GM18507 (cell line): Measurements from ENCODE around the gene TMED7.
"Not testable (repeated sequence)": the region's sequence is repeated elsewhere in the genome, so short reads cannot be mapped to it uniquely, and the experiment has no call there.

ENCODE experiments used
- DNase-seq: peaks from one replicate; pipeline ENCODE4 v3.0.0; 2011; ENCODE audit warnings: low read depth; ENCODE audit not compliant: insufficient read length; ENCODE audit errors: extremely low spot score
- FAIRE-seq: peaks from 2 replicates; lab custom pipeline; 2011; peaks lifted over from hg19 to GRCh38; lab: Jason Lieb, UNC

Gene TMED7

GRCh38 chr5:115625579-115626444, at the start of gene TMED7:
Gene TMED7 (minus strand): TSS chr5:115626036. CDS start chr5:115625792, 244 bp downstream.
- FAIRE-seq (peak; percentile 97), DNase-seq (peak; percentile 86)

- DNase-seq, FAIRE-seq: not testable (repeated sequence)
Measured at GRCh38 chr5:115674782-115675181, 48.9 kb upstream of the TMED7 start.

GRCh38 chr5:115673596-115673995, 47.8 kb upstream of the TMED7 start:
- DNase-seq (no peak), FAIRE-seq (no peak)

- DNase-seq: no peak
- no peak for FAIRE-seq
Measured at GRCh38 chr5:115671939-115672338, 46.1 kb upstream of the TMED7 start.

GRCh38 chr5:115666023-115666422, 40.2 kb upstream of the TMED7 start:
- DNase-seq (no peak), FAIRE-seq (no peak)

GRCh38 chr5:115661563-115661962, 35.7 kb upstream of the TMED7 start:
- FAIRE-seq (no peak), DNase-seq (no peak)

- no peak for DNase-seq
- no peak for FAIRE-seq
Measured at GRCh38 chr5:115661101-115661500, 35.3 kb upstream of the TMED7 start.

GRCh38 chr5:115657881-115658233, 32.0 kb upstream of the TMED7 start:
- no peak for FAIRE-seq

GRCh38 chr5:115657125-115657880, 31.5 kb upstream of the TMED7 start:
- no peak for DNase-seq
- no peak for FAIRE-seq

More at GRCh38 chr5:115657881-115658233, 32.0 kb upstream of the TMED7 start:
- DNase-seq: no peak

- DNase-seq (no peak), FAIRE-seq (no peak)
Measured at GRCh38 chr5:115656404-115656803, 30.6 kb upstream of the TMED7 start.

GRCh38 chr5:115655994-115656393, 30.2 kb upstream of the TMED7 start:
- FAIRE-seq: no peak

GRCh38 chr5:115649541-115649940, 23.7 kb upstream of the TMED7 start:
- FAIRE-seq (no peak), DNase-seq (no peak)

More at GRCh38 chr5:115655994-115656393, 30.2 kb upstream of the TMED7 start:
- no peak for DNase-seq

GRCh38 chr5:115648056-115648455, 22.2 kb upstream of the TMED7 start:
- FAIRE-seq: no peak
- no peak for DNase-seq

- FAIRE-seq, DNase-seq: not testable (repeated sequence)
Measured at GRCh38 chr5:115645386-115645785, 19.6 kb upstream of the TMED7 start.

- FAIRE-seq: no peak
- no peak for DNase-seq
Measured at GRCh38 chr5:115644046-115644445, 18.2 kb upstream of the TMED7 start.

GRCh38 chr5:115641948-115642347, 16.1 kb upstream of the TMED7 start:
- DNase-seq (no peak), FAIRE-seq (no peak)

GRCh38 chr5:115640274-115640673, 14.4 kb upstream of the TMED7 start:
- FAIRE-seq: no peak

GRCh38 chr5:115639377-115639776, 13.5 kb upstream of the TMED7 start:
- peak; percentile 53 for FAIRE-seq
- no peak for DNase-seq

More at GRCh38 chr5:115640274-115640673, 14.4 kb upstream of the TMED7 start:
- no peak for DNase-seq

GRCh38 chr5:115637507-115637906, 11.7 kb upstream of the TMED7 start:
- no peak for FAIRE-seq
- no peak for DNase-seq

- FAIRE-seq: no peak
Measured at GRCh38 chr5:115636008-115636407, 10.2 kb upstream of the TMED7 start.

More at GRCh38 chr5:115636008-115636407, 10.2 kb upstream of the TMED7 start:
- DNase-seq: no peak
